ENCODE data around the gene ABCA13. TPM values are rescaled to one million over a fixed set of nuclear protein-coding genes. Genes with fewer than 3 reads are reported as not detected.

The ABCA13 gene
- total RNA-seq, 4 donors from 2014 or later = under 0.01 to 0.54 (median 0.04) TPM; not detected in 1

DNA sequence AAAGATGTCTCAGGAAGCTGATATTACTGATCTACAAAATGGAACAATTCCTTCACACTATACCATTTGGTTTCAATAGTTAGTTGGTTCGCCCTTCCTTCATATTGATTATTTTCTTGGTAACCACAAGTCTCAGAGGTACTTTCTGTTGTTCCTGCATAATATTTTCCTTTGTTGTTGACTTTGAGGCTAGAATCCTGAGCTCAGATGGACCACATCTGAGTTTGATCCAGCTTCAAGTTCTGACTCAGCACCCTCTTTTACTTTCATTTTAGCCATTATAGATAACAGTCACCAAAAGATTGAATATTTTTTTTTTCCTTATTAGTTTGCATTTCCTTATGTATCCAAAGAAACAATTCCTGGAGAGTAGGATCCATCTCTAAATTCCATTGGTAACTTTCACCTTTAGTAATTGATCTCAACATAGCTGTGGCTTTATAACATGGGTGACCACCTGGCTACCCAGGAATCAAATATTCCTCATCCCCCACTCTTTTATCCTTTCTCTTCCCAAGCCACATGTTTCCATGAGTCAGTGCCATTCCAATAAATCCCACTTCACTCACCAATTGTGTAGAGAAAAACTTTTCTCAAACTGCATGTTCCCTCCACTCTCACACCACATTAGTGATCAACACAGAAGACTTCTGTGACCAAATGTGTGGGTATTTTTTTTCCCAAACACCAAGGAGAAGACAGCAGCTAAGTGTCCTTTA is 9.7 kb upstream of the ABCA13 start:
- Histone ChIP-seq H3K27me3 (no peaks in the 10 kb centered on the region), H3K4me1 (no peaks in the 10 kb centered on the region), H3K4me3 (no peak overlapping the region), H3K27ac (no peak overlapping the region), H3K36me3 (no peaks in the 10 kb centered on the region), H3K9me3 (peaks cover 0 to 17% (median 0%) of the 10 kb centered on the region in 3 donors)
- ATAC-seq = no peak
- 88% methylated on average over 1 of the region's 1 CpG for whole genome bisulfite sequencing, 2 donors (ENCODE audit: low coverage in 1 of 2)
- TF ChIP-seq CTCF (IDR thresholded peaks at IDR 0.05) (no peak), POLR2A (IDR thresholded peaks at IDR 0.05) (no peak), EP300 (IDR thresholded peaks at IDR 0.05) (no peak), POLR2AphosphoS5 (IDR thresholded peaks at IDR 0.05) (no peak)

GRCh38 chr7:48165157-48165556 is 6.1 kb upstream of the ABCA13 start:
- no peak for ATAC-seq
- 65 to 70% methylated on average over 2 of the region's 2 CpGs for WGBS, 2 donors (ENCODE audit: low coverage in 1 of 2)
- TF ChIP-seq CTCF (IDR thresholded peaks at IDR 0.05) = no peak
- TF ChIP-seq POLR2AphosphoS5 (IDR thresholded peaks at IDR 0.05) = no peak
- TF ChIP-seq POLR2A (IDR thresholded peaks at IDR 0.05) = no peak
- TF ChIP-seq EP300 (IDR thresholded peaks at IDR 0.05) = no peak

GRCh38 chr7:48168159-48168558 is 3.1 kb upstream of the ABCA13 start:
- Histone ChIP-seq H3K9me3 (peaks cover 0 to 1% (median 0%) of the 10 kb centered on the region in 3 donors), H3K36me3 (no peaks in the 10 kb centered on the region), H3K4me1 (no peaks in the 10 kb centered on the region), H3K27ac (no peak overlapping the region), H3K27me3 (no peaks in the 10 kb centered on the region), H3K4me3 (no peak overlapping the region)
- TF ChIP-seq EP300 (IDR thresholded peaks at IDR 0.05) (no peak), POLR2A (IDR thresholded peaks at IDR 0.05) (no peak), CTCF (IDR thresholded peaks at IDR 0.05) (no peak), POLR2AphosphoS5 (IDR thresholded peaks at IDR 0.05) (no peak)
- 47 to 88% methylated on average over 2 of the region's 2 CpGs for WGBS, 2 donors (ENCODE audit: low coverage in 1 of 2)
- no peak for ATAC-seq

More at GRCh38 chr7:48165157-48165556, 6.1 kb upstream of the ABCA13 start:
- Histone ChIP-seq H3K4me3 (no peak overlapping the region), H3K4me1 (no peaks in the 10 kb centered on the region), H3K27ac (no peak overlapping the region), H3K27me3 (no peaks in the 10 kb centered on the region), H3K9me3 (peaks cover 0 to 17% (median 0%) of the 10 kb centered on the region in 3 donors), H3K36me3 (no peaks in the 10 kb centered on the region)

DNA sequence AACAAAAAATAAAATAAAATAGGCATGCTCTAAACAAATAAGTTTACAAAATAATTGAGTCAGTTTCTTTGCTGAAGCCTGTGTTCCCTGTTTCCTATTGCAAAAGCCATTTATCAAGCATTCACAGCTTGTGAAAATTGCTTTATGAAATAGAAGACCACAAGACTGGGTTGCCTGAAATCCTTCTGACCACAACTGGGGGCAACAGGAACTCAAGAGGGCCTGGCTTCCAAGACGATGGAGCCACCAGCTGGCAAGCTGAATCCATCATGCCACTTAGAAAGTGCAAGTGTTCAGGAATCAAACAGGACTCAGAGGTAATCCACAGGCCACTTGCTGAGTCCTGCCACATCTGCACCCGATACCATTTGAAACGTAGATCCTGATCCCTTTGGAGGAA is 752 bp upstream of the ABCA13 start:
- TF ChIP-seq POLR2AphosphoS5 (IDR thresholded peaks at IDR 0.05) = no peak
- no peak for TF ChIP-seq CTCF (IDR thresholded peaks at IDR 0.05)
- no peak for TF ChIP-seq EP300 (IDR thresholded peaks at IDR 0.05)
- no peak for TF ChIP-seq POLR2A (IDR thresholded peaks at IDR 0.05)
- 33 to 61% methylated on average over 1 to 3 of the region's 3 CpGs for WGBS, 2 donors (ENCODE audit: low coverage in 1 of 2)
- ATAC-seq = no peak
- no peak overlapping the region for H3K27ac ChIP-seq
- no peak overlapping the region for H3K4me3 ChIP-seq
- no peaks in the 10 kb centered on the region for H3K4me1 ChIP-seq
- H3K27me3 ChIP-seq = no peaks in the 10 kb centered on the region
- no peaks in the 10 kb centered on the region for H3K36me3 ChIP-seq
- H3K9me3 ChIP-seq = no peaks in the 10 kb centered on the region

- TF ChIP-seq EP300 (IDR thresholded peaks at IDR 0.05) (no peak), CTCF (IDR thresholded peaks at IDR 0.05) (no peak), POLR2AphosphoS5 (IDR thresholded peaks at IDR 0.05) (no peak), POLR2A (IDR thresholded peaks at IDR 0.05) (no peak)
- no peak overlapping the region for H3K27ac ChIP-seq
- H3K9me3 ChIP-seq = no peaks in the 10 kb centered on the region
- ATAC-seq = no peak
- H3K4me1 ChIP-seq = no peaks in the 10 kb centered on the region
- no peak overlapping the region for H3K4me3 ChIP-seq
- no peaks in the 10 kb centered on the region for H3K36me3 ChIP-seq
- no peaks in the 10 kb centered on the region for H3K27me3 ChIP-seq
Measured at GRCh38 chr7:48173313-48173712, 2.1 kb downstream of the ABCA13 start.

Measured in gastroesophageal sphincter (tissue), 4 donors.